SKM-1 treated with dmso at 0.1 percent for 144 hours (cell line): ENCODE results near the gene SENP1.
"Not testable (repeated sequence)": the region's sequence is repeated elsewhere in the genome, so short reads cannot be mapped to it uniquely, and the experiment has no call there.

Experiments used
- DNase-seq: peaks from one replicate; lab custom pipeline; 2025; ENCODE audit not compliant: unreplicated experiment; lab: John Stamatoyannopoulos, UW

Gene SENP1

GRCh38 chr12:48115957-48116356 lies 10.1 kb upstream of the SENP1 start:
- DNase-seq, result no peak

- DNase-seq, result not testable (repeated sequence)
Measured at GRCh38 chr12:48111312-48111693, 5.4 kb upstream of the SENP1 start.

- DNase-seq, result no peak
Measured at GRCh38 chr12:48110691-48111311, 4.9 kb upstream of the SENP1 start.

DNA sequence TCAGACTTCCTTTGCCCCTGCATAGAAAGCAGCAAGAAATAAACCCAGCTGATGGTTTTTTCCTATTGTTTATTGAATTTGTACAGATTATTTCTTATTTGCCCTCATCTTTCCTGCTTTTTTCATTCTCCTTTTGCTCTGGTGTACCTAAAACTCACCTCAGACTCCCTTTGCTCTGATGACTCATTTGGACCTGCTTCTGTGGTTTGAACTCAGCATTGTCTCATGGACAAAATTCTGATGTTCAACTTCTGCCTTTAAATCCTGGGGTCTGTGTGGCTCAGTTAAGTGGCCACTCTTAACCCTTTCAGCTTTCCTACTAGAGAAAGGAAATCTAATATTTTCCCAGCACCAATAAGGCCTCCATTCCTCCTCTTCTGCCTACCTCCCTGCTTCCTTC lies 3.5 kb upstream of the SENP1 start:
- no peak for DNase-seq

DNA sequence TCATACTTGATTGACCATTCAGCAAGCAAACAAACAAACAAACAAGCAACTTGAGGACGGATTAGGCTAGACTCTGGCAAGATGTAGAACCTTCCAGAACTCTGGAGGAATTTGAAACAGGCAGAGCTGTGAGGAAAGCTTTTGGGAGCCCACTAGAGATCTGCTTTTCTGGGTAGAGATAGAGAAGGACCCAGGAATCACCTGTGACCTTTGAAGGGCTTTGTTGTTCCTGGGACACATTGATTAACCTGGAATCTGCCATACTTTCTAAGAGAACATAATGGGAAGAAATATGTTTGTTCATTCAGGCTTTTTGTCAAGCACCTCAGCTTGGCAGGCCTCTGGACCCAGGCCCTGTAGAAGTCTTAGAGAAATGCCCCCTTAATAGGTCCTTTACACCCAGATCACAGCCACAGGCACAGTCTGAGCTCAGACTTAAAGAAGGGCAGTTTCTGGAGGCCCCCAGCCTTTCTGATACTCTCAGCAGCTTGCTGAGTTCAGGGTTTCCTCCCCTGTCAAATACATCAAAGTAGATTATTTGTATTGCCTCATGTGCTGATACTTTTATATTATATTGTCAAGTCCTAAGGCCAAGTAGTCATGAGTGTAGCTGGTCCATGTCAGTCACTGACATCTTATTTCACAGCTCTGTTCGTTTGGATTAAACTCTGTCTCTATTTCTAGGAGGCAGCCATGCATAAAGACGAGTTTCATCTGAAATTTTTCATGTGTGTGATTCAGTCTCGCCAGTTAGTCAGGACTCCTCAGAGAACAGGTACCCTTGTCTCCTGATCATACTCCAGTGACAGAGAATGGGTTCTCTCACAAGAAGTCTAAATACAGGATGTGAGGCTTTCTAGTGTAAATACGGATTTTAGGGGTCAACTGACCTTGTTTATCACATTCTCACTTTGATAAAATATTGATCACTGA lies 1.1 kb upstream of the SENP1 start:
- DNase-seq, result no peak

- DNase-seq, result no peak
Measured at GRCh38 chr12:48105321-48105866, 485 bp downstream of the SENP1 start.

GRCh38 chr12:48104531-48104930 lies 1.3 kb downstream of the SENP1 start:
- DNase-seq, result no peak

DNA sequence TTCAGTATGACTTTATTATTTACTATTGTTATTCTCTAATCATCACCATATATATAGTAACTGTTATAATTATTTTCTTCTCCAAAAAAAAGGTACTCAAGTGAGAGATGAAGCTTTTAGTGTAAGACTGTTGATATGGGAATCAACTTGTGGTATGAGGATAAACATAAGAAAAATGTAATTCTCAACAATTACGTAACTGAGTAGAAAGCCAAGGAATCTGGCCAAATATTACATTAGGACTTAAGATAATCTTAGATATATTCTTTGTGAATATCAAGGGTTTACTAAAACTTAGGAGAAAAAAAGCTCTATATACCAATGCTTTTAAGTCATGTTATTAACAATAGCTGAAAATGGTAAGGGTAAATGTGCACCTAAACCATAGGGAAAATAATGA lies 13.3 kb downstream of the SENP1 start:
- DNase-seq, result no peak

GRCh38 chr12:48086327-48086726 lies 19.6 kb downstream of the SENP1 start:
- DNase-seq, result no peak

- no peak for DNase-seq
Measured at GRCh38 chr12:48084841-48085460, 20.9 kb downstream of the SENP1 start.

DNA sequence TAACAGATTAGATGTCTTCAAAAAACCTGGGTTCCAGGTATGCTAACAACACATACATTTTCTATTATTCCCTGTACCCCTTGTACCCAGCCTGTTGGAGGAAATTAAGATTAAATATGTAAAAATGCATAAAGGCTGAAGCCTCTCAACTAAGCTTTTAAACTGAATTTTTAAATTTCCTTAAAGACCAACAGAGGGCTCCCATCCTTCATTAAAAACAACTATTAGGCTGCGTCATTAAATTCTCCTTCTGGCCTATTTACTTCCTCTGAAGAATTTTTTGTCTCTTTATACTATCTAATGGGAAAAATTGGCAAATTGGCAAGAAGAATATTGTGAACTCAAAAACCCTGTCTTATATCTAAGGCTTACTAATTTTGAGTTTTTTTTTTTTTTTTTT lies 21.8 kb downstream of the SENP1 start:
- no peak for DNase-seq

DNA sequence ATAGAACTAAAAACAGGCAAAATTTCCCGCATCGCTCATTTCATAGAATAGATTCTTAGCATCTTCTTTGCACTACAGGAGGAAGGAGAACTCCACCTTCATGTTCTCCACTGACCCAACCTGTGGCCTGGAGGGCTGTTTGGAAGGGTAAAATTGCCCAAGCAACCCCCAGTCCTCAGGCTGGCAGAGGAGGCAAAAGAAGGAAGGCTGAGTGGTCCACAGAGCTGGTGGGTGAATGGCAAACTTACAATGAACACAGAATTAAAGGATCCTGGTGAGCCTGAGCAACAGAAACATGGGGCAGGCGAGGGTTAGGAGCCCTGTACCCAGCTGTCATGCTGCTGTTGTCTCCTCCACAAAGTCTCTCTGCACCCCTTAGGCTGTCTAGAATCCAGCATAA lies 25.1 kb downstream of the SENP1 start:
- no peak for DNase-seq

GRCh38 chr12:48080285-48080684 lies 25.6 kb downstream of the SENP1 start:
- no peak for DNase-seq

DNA sequence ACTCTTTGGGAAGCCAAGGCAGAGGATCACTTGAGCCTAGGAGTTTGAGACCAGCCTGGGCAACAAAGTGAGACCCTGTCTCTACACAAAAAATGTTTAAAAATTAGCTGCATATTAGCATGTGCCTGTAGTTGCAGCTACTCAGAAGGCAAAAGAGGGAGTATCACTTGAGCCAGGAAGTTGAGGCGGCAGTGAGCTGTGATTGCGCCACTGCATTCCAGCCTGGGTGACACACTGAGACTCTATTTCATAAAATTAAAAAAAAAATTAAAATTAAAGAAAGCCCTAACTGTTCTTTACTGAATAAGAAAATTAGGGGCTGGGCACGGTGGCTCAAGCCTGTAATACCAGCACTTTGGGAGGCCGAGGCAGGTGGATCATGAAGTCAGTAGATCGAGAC lies 27.0 kb downstream of the SENP1 start:
- no peak for DNase-seq

DNA sequence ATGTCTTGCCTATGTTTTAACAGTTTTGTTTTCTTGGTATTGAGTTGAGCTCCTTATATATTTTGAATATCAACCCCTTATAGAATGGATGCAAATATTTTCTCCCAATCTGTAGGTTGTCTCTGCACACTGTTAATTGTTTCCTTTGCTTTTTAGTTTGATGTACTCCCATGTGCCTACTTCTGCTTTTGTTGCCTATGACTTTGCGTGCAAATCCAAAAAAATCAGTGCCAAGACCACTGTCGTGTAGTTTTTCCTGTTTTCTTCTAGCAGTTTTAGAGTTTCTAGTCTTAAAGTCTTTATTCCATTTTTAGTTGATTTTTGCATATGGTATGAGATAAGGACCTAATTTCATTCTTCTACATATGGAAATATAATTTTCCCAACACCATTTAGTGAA lies 28.8 kb downstream of the SENP1 start:
- DNase-seq, result no peak

DNA sequence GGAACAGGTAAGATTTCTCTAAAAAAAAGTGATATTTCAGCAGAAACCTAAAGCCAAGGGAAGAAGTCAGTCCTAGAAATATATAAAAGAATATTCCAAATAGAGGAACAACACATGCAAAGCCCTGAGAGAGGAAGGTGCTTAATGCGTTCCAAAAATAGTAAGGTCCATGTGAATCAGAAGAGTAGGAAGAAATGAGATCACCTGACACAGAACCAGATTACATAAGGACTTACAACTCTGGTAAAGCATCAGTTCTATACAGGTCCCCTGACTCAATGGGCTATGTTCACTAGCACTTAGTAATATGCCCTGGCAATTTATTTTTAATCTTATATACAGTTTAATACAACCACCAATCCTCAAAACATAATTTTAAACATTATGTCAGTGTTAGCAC lies 30.0 kb downstream of the SENP1 start:
- no peak for DNase-seq

DNA sequence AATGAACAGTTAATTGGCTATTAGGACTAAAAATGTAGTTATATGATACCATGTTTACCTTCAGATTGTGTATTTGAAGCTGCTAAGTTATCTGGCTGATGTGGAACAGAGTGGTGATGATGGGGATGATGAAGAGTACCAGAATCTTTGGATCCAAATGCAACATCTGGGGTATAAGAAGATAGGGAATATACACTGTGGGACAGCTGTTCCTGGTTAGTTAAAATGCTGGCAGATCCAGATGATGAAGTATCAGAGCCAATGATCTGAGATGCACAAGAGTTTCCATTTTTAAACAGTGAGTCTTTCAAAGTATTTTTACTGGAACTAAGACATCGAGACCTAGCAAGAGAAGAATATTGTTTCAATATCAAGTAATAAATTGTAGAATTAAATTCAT lies 31.6 kb downstream of the SENP1 start:
- no peak for DNase-seq

- no peak for DNase-seq
Measured at GRCh38 chr12:48072266-48072665, 33.6 kb downstream of the SENP1 start.

- DNase-seq, result no peak
Measured at GRCh38 chr12:48071808-48072207, 34.1 kb downstream of the SENP1 start.

DNA sequence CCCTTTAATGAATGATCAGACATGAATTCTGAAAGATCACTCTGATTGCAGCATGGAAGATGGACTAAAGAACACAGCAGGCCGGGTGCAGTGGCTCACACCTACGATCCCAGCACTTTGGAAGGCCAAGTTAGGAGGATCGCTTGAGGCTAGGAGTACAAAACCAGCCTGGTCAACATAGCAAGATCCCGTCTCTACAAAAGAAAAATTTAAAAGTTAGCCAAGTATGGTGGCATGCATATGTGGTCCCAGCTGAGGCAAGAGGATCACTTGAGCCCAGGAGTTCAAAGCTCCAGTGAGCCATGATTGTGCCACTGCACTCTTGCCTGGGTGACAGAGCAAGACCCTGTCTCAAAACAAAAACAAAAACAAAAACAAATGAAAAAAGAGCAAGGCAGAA lies 35.1 kb downstream of the SENP1 start:
- no peak for DNase-seq

- DNase-seq, result no peak
Measured at GRCh38 chr12:48070033-48070432, 35.8 kb downstream of the SENP1 start.

DNA sequence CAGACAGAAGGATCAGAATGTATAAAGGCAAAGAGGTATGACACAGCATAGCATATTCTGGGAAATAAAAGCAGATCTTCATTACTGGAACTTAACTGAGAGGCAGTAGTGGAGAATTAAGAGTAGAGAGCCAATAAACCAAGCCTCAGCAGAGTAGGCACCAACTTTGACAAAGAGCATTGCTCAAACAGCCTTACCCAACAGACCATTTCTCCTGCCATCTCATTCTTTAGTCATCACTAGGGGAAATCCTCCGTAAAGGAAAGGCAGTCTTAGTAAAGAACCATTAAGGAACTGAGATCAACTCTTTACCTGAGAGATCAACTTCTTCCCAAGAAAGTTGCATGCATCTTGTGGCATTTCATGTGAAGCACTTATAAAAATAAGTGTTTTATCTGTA lies 36.6 kb downstream of the SENP1 start:
- no peak for DNase-seq
